OCI-LY3 (cell line): Measurements from ENCODE around the gene PLCB1.

Source experiments
- H2AFZ ChIP-seq: fragments of 200-600, 300-600 bp; shearing (Covaris generic); 2 replicates; pipeline ENCODE4 v1.6.0; 2014; ENCODE audit warnings: antibody characterized with exemption, low read depth, low read length
- H3K27ac ChIP-seq: fragments of 200-600, 300-600 bp; sonication (generic); 2 replicates; pipeline ENCODE4 v1.5.1; 2014; ENCODE audit warnings: mild to moderate bottlenecking, low read length, moderate library complexity, mixed read lengths
- H3K27me3 ChIP-seq: fragments of 200-600, 300-600 bp; sonication (generic); 2 replicates; pipeline ENCODE4 v1.6.1; 2014; ENCODE audit warnings: low read depth, low read length, mixed read lengths
- H3K36me3 ChIP-seq: fragments of 200-600, 300-600 bp; sonication (generic); replicated peaks from 2 replicates; pipeline ENCODE3; 2014; ENCODE audit warnings: low read depth, low read length, mixed read lengths
- H3K4me1 ChIP-seq: fragments of 300-600, 200-600 bp; sonication (generic); 2 replicates; pipeline ENCODE4 v1.6.1; 2014; ENCODE audit warnings: low read length, mixed read lengths
- H3K4me2 ChIP-seq: fragments of 200-600, 300-600 bp; sonication (generic); 2 replicates; pipeline ENCODE4 v1.6.1; 2014; ENCODE audit warnings: low read length, mixed read lengths
- H3K4me3 ChIP-seq: fragments of 300-600, 200-600 bp; sonication (generic); 2 replicates; pipeline ENCODE4 v1.5.1; 2014; ENCODE audit warnings: antibody characterized with exemption, mild to moderate bottlenecking, low read length, moderate library complexity
- H3K79me2 ChIP-seq: fragments of 300-600, 200-600 bp; shearing (Covaris generic); 2 replicates; pipeline ENCODE4 v1.6.1; 2014; ENCODE audit warnings: mild to moderate bottlenecking, low read length, mixed read lengths
- H3K9ac ChIP-seq: fragments of 300-600, 200-600 bp; shearing (Covaris generic); 2 replicates; pipeline ENCODE4 v1.6.0; 2014; ENCODE audit warnings: mild to moderate bottlenecking, low read length, moderate library complexity
- H3K9me3 ChIP-seq: fragments of 200-600, 300-600 bp; shearing (Covaris generic); 2 replicates; pipeline ENCODE4 v1.6.1; 2014; ENCODE audit warnings: low read length, mixed read lengths; ENCODE audit not compliant: insufficient read depth
- H4K20me1 ChIP-seq: fragments of 200-600, 300-600 bp; sonication (generic); 2 replicates; pipeline ENCODE4 v1.6.1; 2016; ENCODE audit warnings: low read length, mixed read lengths; ENCODE audit not compliant: insufficient read depth
- CTCF ChIP-seq: fragments of 200-600, 300-600 bp; sonication (generic); IDR thresholded peaks from 2 replicates; pipeline ENCODE4 v1.5.1; 2014; ENCODE audit warnings: antibody characterized with exemption, low read length, low read depth
- EZH2phosphoT487 ChIP-seq: fragments of 200-600 bp; shearing (Covaris generic); IDR thresholded peaks from 2 replicates; pipeline ENCODE4 v1.6.1; 2018; ENCODE audit warnings: antibody characterized with exemption, mixed run types, low read depth

Gene PLCB1

GRCh38 chr20:8404912-8405635 lies 273.0 kb downstream of the PLCB1 start:
- Histone ChIP-seq H3K4me2 (peak overlapping the region; percentile 11), H3K79me2 (no peaks in the 10 kb centered on the region), H4K20me1 (no peaks in the 10 kb centered on the region), H3K9me3 (no peaks in the 10 kb centered on the region), H3K4me3 (no peak overlapping the region), H2AFZ (no peak overlapping the region), H3K36me3 (no peaks in the 10 kb centered on the region), H3K27ac (no peak overlapping the region), H3K27me3 (no peaks in the 10 kb centered on the region), H3K4me1 (peaks cover 24% of the 10 kb centered on the region), H3K9ac (no peak overlapping the region)
- TF ChIP-seq EZH2phosphoT487, result no peak
- no peak for TF ChIP-seq CTCF

GRCh38 chr20:8406391-8406790 lies 274.3 kb downstream of the PLCB1 start:
- no peak overlapping the region for H3K4me2 ChIP-seq
- no peaks in the 10 kb centered on the region for H3K9me3 ChIP-seq
- no peak overlapping the region for H2AFZ ChIP-seq
- no peaks in the 10 kb centered on the region for H3K36me3 ChIP-seq
- H3K9ac ChIP-seq, result no peak overlapping the region
- no peak overlapping the region for H3K27ac ChIP-seq
- TF ChIP-seq CTCF, result no peak
- no peak for TF ChIP-seq EZH2phosphoT487
- H3K79me2 ChIP-seq, result no peaks in the 10 kb centered on the region
- peaks cover 15% of the 10 kb centered on the region for H3K4me1 ChIP-seq
- H3K27me3 ChIP-seq, result no peaks in the 10 kb centered on the region
- no peaks in the 10 kb centered on the region for H4K20me1 ChIP-seq
- H3K4me3 ChIP-seq, result no peak overlapping the region

- H3K9ac ChIP-seq, result no peak overlapping the region
- H3K4me3 ChIP-seq, result no peak overlapping the region
- H3K79me2 ChIP-seq, result no peaks in the 10 kb centered on the region
- H3K4me2 ChIP-seq, result no peak overlapping the region
- no peaks in the 10 kb centered on the region for H3K9me3 ChIP-seq
- no peak overlapping the region for H3K27ac ChIP-seq
- no peaks in the 10 kb centered on the region for H4K20me1 ChIP-seq
- H3K36me3 ChIP-seq, result no peaks in the 10 kb centered on the region
- TF ChIP-seq CTCF (no peak), EZH2phosphoT487 (no peak)
- no peak overlapping the region for H2AFZ ChIP-seq
- H3K4me1 ChIP-seq, result peaks cover 15% of the 10 kb centered on the region
- no peaks in the 10 kb centered on the region for H3K27me3 ChIP-seq
Observed at GRCh38 chr20:8408587-8409307, 276.7 kb downstream of the PLCB1 start.

GRCh38 chr20:8413691-8414090 lies 281.6 kb downstream of the PLCB1 start:
- Histone ChIP-seq H4K20me1 (no peaks in the 10 kb centered on the region), H3K4me1 (no peaks in the 10 kb centered on the region), H3K4me3 (no peak overlapping the region), H3K79me2 (no peaks in the 10 kb centered on the region), H3K27me3 (peaks cover 3% of the 10 kb centered on the region; the same call in 1 of the 2 replicates), H3K4me2 (no peak overlapping the region), H2AFZ (no peak overlapping the region), H3K27ac (no peak overlapping the region), H3K9me3 (no peaks in the 10 kb centered on the region), H3K9ac (no peak overlapping the region), H3K36me3 (no peaks in the 10 kb centered on the region)
- no peak for TF ChIP-seq EZH2phosphoT487
- TF ChIP-seq CTCF, result no peak
